Ovary (tissue), 3 donors: Measurements from ENCODE around the gene PTPN2.

ENCODE experiments used
- POLR2A ChIP-seq: fragments of 450-650 bp; IDR thresholded peaks from one replicate; pipeline ENCODE4 v1.6.1; 2017; ENCODE audit warnings: antibody characterized with exemption, mild to moderate bottlenecking, moderate library complexity
- TF ChIP-seq, protein P1 (sequence below), 3 donors: fragments of 450-650 bp in 2 of 3; fragments of 200-600 bp in 1 of 3; IDR thresholded peaks; one replicate each; pipeline versions ENCODE4 v1.5.1 to v1.8.0; 2016 to 2022; ENCODE audit warnings: antibody characterized with exemption in 3 of 3, mild to moderate bottlenecking in 1 of 3
- donor health status: DM: no; HTN: no; CAD: no.

DNA sequence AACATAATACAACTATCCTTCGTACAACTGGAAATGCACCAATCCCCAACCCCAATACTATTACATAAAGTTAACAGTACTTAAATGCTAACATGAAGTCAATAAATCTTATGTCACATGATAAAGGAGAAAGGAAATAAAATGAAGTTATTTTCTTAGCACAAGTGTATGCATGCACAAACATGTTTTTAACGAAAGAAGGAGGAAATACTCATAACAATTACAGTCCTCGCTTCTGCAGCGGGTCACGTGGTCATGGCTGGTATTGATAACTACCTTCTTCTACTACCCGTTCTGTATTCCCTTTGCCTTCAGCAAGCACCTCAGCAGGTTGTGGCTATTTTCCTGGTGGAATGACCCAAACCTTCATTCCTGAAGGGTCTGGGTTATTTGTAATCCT, 129.5 kb downstream of the PTPN2 start:
- no peak for TF ChIP-seq POLR2A
- TF ChIP-seq, protein P1, sequence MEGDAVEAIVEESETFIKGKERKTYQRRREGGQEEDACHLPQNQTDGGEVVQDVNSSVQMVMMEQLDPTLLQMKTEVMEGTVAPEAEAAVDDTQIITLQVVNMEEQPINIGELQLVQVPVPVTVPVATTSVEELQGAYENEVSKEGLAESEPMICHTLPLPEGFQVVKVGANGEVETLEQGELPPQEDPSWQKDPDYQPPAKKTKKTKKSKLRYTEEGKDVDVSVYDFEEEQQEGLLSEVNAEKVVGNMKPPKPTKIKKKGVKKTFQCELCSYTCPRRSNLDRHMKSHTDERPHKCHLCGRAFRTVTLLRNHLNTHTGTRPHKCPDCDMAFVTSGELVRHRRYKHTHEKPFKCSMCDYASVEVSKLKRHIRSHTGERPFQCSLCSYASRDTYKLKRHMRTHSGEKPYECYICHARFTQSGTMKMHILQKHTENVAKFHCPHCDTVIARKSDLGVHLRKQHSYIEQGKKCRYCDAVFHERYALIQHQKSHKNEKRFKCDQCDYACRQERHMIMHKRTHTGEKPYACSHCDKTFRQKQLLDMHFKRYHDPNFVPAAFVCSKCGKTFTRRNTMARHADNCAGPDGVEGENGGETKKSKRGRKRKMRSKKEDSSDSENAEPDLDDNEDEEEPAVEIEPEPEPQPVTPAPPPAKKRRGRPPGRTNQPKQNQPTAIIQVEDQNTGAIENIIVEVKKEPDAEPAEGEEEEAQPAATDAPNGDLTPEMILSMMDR (IDR thresholded peaks at IDR 0.05): no peak
